Heart right ventricle (tissue), 16 donors: ENCODE data around the gene RNF144A. TPM values are rescaled to one million over a fixed set of nuclear protein-coding genes. Genes with fewer than 3 reads are reported as not detected.

ENCODE experiments used
- ATAC-seq, 8 donors: fragments of 200-7000 bp; cut with Tn5 transposase; one replicate each; pipeline ENCODE4 v1.9.1; 2020; ENCODE audit warnings: mild to moderate bottlenecking in 8 of 8, moderate library complexity in 8 of 8, moderate number of reproducible peaks in 1 of 8
- DNase-seq, 2 donors: peaks; one replicate each; pipeline ENCODE4 v3.0.0-alpha.2; 2020
- H3K27ac ChIP-seq, 10 donors: fragments of 200-600 bp; sonication (generic) in 2 of 10; one replicate each; pipeline versions ENCODE4 v1.5.0 to v1.8.0; 2020 to 2022; ENCODE audit warnings: mild to moderate bottlenecking in 3 of 10
- H3K27me3 ChIP-seq, 7 donors: fragments of 200-600 bp; one replicate each; pipeline ENCODE4 v1.8.0; 2021 to 2022; ENCODE audit warnings: mild to moderate bottlenecking in 2 of 7
- H3K36me3 ChIP-seq, 9 donors: fragments of 200-600 bp; sonication (generic) in 1 of 9; one replicate each; pipeline versions ENCODE4 v1.5.0 to v1.8.0; 2020 to 2022; ENCODE audit warnings: mild to moderate bottlenecking in 2 of 9
- H3K4me1 ChIP-seq, 9 donors: fragments of 200-600 bp; sonication (generic) in 1 of 9; one replicate each; pipeline versions ENCODE4 v1.5.0 to v1.8.0; 2020 to 2022; ENCODE audit warnings: mild to moderate bottlenecking in 4 of 9
- H3K4me3 ChIP-seq, 10 donors: fragments of 200-600 bp; sonication (generic) in 2 of 10; one replicate each; pipeline versions ENCODE4 v1.5.0 to v1.8.0; 2020 to 2022; ENCODE audit warnings: mild to moderate bottlenecking in 7 of 10, moderate library complexity in 2 of 10
- H3K9me3 ChIP-seq, 11 donors: fragments of 200-600 bp in 10 of 11; sonication (generic) in 2 of 11; one replicate each; pipeline versions ENCODE4 v1.5.0 to v1.8.0; 2013 to 2022; ENCODE audit warnings: mild to moderate bottlenecking in 2 of 11, control low read depth in 1 of 11, moderate library complexity in 1 of 11
- WGBS, 2 donors: extraction: QIAGEN DNeasy Blood & Tissue Kit; methylation state at CpG; one replicate each; pipeline ENCODE4 v1.1.7; 2013; ENCODE audit warnings: inconsistent platforms in 1 of 2; 5-methylcytosine and 5-hydroxymethylcytosine counted together
- intact Hi-C, 10 donors: fragments of 100-400 bp; cut with DNase I; formaldehyde crosslinking; loops; one replicate each; pipeline versions ENCODE4 v1.11.1 to v1.14.2; 2022
- polyA plus RNA-seq, 2 donors: library from polyadenylated mRNA; stranded (reverse); fragments of 200-250 nt; gene quantifications; one replicate each; pipeline ENCODE4 v1.2.3, GENCODE V29; 2013
- total RNA-seq, 10 donors: library from RNA; stranded (reverse); fragmentation: NEBNext Ultra II Directional in 3 of 10; extraction: Animal tissue kit (Norgen Biotek cat#: 25700) in 3 of 10; gene quantifications; one replicate each; pipeline versions ENCODE4 v1.2.1 to v1.2.4, GENCODE V29; 2021 to 2023
- TF ChIP-seq, protein P1 (sequence below), 9 donors: fragments of 200-600 bp; sonication (generic) in 2 of 9; IDR thresholded peaks; one replicate each; pipeline versions ENCODE4 v1.5.0 to v1.8.0; 2021 to 2022; ENCODE audit warnings: antibody characterized with exemption in 9 of 9, mild to moderate bottlenecking in 5 of 9, moderate library complexity in 1 of 9
- donor health status: Arrhythmogenic right ventricular cardiomyopathy.
- donor health status: ischemic (EF 13 %, LVEDD 7.1; RV severe dilation, severe dysfunction).
- donor health status: healthy with polysubstance abuse.
- donor health status: DM: no; HTN: yes; CAD: no.
- donor health status: DM: no; HTN: no; CAD: no.
- donor health status: ischemic (EF 25% LVEDD 6.9; RV normal size, moderate dysfunction).
- donor health status: ischemic (EF 25% LVEDD 5.7; RV mildly dilated, moderate dysfunction).
- donor health status: healthy.
- donor health status: DM: yes; HTN: yes; CAD: no.
- donor health status: Ischemic cardiomyopathy.
- donor health status: ischemic (EF 35%, LVEDD 5.7; RV mildly dilated, moderate dysfunction).
- donor health status: nonischemic (EF 11% LVEDD 7.7; RV severe dilation, severe dysfunction).
- donor health status: DM: yes; HTN: yes; CAD: no.
- donor health status: PGD.
- donor health status: ischemic (EF 29% LVEDD 5.4; RV normal size, mild dysfunction).
- donor health status: nonischemic (EF 23%, LVEDD 6.1; RV moderate dilation, normal function).

The RNF144A gene
- total and polyA plus RNA-seq, 12 donors = 3.6 to 19.7 (median 11.6) TPM

DNA sequence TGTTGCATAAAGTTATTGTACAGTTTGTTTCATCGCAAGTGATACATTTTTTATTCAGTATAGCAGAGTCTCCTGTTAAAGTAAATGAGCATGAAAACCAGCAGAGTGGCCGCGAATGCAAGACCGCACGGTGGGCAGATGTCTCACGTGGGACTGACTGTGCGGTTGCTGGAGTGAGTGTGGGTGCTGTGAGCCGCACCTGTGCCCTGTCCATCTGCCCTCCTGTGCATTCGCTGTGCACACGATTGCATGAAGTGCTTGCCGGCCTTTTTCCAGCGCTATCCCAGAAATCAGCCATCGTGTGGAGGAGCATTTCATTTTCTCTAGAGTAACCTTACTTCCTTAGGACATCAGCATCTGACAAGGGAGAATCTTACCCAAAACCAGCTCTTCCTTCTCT is 118.7 kb downstream of the RNF144A start:
- WGBS, 2 donors = 97% methylated on average over 13 of the region's 13 CpGs
- Histone ChIP-seq H3K27me3 (no peaks in the 10 kb centered on the region), H3K9me3 (no peaks in the 10 kb centered on the region), H3K4me3 (no peak overlapping the region), H3K27ac (no peak overlapping the region), H3K4me1 (peaks cover 0 to 15% (median 5%) of the 10 kb centered on the region in 9 donors), H3K36me3 (peaks cover 0 to 79% (median 16%) of the 10 kb centered on the region in 9 donors)
- ATAC-seq (no peak), DNase-seq (no peak)
- TF ChIP-seq, protein P1, sequence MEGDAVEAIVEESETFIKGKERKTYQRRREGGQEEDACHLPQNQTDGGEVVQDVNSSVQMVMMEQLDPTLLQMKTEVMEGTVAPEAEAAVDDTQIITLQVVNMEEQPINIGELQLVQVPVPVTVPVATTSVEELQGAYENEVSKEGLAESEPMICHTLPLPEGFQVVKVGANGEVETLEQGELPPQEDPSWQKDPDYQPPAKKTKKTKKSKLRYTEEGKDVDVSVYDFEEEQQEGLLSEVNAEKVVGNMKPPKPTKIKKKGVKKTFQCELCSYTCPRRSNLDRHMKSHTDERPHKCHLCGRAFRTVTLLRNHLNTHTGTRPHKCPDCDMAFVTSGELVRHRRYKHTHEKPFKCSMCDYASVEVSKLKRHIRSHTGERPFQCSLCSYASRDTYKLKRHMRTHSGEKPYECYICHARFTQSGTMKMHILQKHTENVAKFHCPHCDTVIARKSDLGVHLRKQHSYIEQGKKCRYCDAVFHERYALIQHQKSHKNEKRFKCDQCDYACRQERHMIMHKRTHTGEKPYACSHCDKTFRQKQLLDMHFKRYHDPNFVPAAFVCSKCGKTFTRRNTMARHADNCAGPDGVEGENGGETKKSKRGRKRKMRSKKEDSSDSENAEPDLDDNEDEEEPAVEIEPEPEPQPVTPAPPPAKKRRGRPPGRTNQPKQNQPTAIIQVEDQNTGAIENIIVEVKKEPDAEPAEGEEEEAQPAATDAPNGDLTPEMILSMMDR (IDR thresholded peaks at IDR 0.05) = no peak
- intact Hi-C loops = loop anchor here in 2 of 10 donors (5.0 kb wide), 1 partner anchor 119 kb away; the partner anchor contains the start of gene RNF144A (in 2 of the 2)

DNA sequence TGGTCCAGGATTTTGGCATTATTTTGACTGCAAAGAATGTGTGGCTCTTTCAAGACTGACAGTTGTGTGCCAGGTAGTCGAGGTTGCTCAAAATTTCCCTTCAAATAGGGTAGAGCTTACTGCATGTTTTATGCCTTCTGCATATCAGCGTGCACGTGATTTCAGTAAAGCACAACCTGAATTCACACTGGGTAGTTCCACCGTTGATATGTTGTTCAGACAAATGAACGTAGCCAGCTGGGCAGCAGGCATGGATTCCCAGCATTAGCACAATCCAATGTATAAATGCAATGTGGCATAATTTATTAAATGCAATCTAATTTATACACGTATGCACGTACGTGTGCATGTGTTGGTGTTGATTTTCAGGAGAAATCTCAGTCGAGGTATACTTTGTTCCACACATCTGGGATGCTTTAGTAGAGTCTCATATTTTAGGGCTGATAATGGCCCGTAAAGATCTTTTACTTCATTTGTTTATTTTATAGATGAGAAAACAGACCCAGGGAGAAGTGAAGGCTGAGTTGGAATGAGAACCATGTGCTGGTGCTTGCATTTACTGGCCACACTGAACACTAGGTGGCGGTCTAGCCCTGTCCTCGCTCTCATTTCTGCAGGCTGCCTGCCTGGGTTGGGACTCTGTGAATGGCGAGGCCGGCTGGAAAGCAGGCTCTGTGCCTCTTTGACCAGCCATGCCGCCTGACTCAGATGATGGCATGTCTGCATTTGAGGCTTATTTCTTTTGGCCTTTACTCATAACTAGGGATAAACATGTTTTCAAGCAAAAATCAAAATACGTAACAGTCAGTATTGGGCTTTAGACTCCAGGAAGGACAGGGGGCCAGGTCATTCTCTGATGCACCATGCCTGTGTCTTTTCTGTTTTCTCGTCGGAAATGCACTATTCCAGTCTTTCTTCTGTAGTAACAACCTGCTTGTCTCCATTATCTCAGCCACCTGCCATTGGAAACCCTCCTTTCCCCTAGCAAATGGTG is 120.4 kb downstream of the RNF144A start:
- H3K27me3 ChIP-seq = no peaks in the 10 kb centered on the region
- peak in 7 of 8 donors; percentile 46 to 77 (median 62) for ATAC-seq
- H3K36me3 ChIP-seq = peaks cover 0 to 77% (median 13%) of the 10 kb centered on the region in 9 donors
- peaks cover 0 to 15% (median 4%) of the 10 kb centered on the region in 9 donors for H3K4me1 ChIP-seq
- no peak overlapping the region for H3K27ac ChIP-seq
- H3K9me3 ChIP-seq = no peaks in the 10 kb centered on the region
- TF ChIP-seq, protein P1 (IDR thresholded peaks at IDR 0.05) = peak; percentile 46 to 80 (median 65)
- DNase-seq = no peak
- H3K4me3 ChIP-seq = no peak overlapping the region
- intact Hi-C loops = loop anchor here in 2 of 10 donors (5.0 kb wide), 1 partner anchor 120 kb away; the partner anchor contains the start of gene RNF144A (in 2 of the 2)
- WGBS, 2 donors = 71 to 74% methylated on average over 18 of the region's 18 CpGs

DNA sequence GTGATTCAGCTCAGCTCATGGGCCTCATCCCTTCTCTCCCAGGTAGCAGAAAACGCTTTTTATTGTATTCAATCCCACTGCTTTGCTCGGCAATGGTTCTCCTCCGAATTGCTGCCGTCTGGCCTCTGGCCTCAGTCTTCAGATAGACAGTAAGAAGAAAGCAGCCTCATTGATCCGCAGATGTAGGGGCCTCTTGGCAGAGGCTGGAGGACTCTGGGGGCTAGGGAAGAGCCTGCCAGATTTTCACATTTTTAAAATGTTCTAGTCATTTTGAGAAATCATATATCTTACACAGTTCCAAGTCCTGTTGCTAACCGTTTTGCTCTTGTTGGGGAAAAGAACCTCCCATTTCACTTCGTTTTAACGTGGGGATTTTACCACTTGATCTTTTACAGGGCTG is 123.3 kb downstream of the RNF144A start:
- Histone ChIP-seq H3K9me3 (no peaks in the 10 kb centered on the region), H3K4me1 (peaks cover 0 to 9% (median 6%) of the 10 kb centered on the region in 9 donors), H3K27ac (no peak overlapping the region), H3K4me3 (no peak overlapping the region), H3K27me3 (no peaks in the 10 kb centered on the region), H3K36me3 (peaks cover 0 to 60% (median 7%) of the 10 kb centered on the region in 9 donors)
- ATAC-seq = no peak
- intact Hi-C loops = loop anchor here in 6 of 10 donors (5.0 kb wide), 2 partner anchors 123 to 143 kb away; partner anchors contain the start of gene RNF144A (in 3 of the 6)
- no peak for DNase-seq
- TF ChIP-seq, protein P1 (IDR thresholded peaks at IDR 0.05) = no peak
- 85 to 87% methylated on average over 8 of the region's 8 CpGs for WGBS, 2 donors

DNA sequence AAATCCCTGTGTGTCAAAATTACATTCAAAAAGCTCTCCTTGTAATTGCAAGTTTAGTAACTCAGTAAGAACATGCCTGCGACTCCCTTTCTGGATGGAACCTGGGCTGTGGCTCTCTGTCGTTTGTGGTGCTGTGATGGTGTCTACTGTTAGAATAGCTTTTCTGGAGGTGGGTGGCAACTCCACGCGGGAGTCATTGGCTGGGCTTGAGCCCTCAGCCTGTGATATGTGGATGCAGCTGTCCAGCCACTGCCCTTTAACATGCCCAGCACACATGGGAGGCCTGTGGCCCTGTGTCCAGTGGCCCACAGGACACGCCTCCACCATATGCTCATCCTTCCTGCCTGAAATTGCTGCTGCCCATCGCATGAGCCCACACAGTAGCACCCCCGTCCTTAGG is 124.2 kb downstream of the RNF144A start:
- ATAC-seq (no peak), DNase-seq (no peak)
- Histone ChIP-seq H3K4me3 (no peak overlapping the region), H3K9me3 (no peaks in the 10 kb centered on the region), H3K36me3 (peaks cover 0 to 52% (median 7%) of the 10 kb centered on the region in 9 donors), H3K27ac (no peak overlapping the region), H3K27me3 (no peaks in the 10 kb centered on the region), H3K4me1 (peaks cover 0 to 11% (median 7%) of the 10 kb centered on the region in 9 donors)
- intact Hi-C loops = loop anchor here in 6 of 10 donors (5.0 kb wide), 2 partner anchors 124 to 144 kb away; partner anchors contain the start of gene RNF144A (in 3 of the 6)
- 89 to 91% methylated on average over 7 of the region's 7 CpGs for WGBS, 2 donors
- TF ChIP-seq, protein P1 (IDR thresholded peaks at IDR 0.05) = no peak
